ENCODE results near the gene FTSJ1. TPM values are rescaled to one million over a fixed set of nuclear protein-coding genes. Genes with fewer than 3 reads are reported as not detected.

FTSJ1 gene
- total and polyA plus RNA-seq, 2 donors (not counting 1 experiment from before 2014, with no cell fraction given) = 36.6 to 55.8 TPM

DNA sequence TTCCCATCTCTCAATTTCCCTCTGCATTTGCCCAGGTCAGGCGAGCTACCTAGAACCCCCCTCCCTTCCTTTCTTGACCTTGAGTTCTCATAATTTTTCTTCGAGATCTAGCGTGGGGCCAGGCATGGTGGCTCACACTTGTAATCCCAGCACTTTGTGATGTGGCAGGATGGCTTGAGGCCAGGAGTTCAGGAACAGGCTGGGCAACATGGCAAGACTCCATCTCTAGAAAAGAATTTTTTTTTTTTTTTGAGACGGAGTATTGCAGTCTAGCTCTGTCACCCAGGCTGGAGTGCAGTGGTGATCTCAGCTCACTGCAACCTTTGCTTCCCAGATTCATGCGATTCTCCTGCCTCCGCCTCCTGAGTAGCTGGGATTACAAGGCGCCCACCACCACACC, 28.3 kb downstream of the FTSJ1 start:
- no peak overlapping the region for H3K4me2 ChIP-seq (replicated peaks; ENCODE audit: low read depth, low read length, poor library complexity, severe bottlenecking)
- TF ChIP-seq EZH2 (IDR thresholded peaks at IDR 0.05; ENCODE audit: borderline replicate concordance, insufficient read depth, low read depth, low read length, poor library complexity, severe bottlenecking) = no peak
- TF ChIP-seq, protein P1, sequence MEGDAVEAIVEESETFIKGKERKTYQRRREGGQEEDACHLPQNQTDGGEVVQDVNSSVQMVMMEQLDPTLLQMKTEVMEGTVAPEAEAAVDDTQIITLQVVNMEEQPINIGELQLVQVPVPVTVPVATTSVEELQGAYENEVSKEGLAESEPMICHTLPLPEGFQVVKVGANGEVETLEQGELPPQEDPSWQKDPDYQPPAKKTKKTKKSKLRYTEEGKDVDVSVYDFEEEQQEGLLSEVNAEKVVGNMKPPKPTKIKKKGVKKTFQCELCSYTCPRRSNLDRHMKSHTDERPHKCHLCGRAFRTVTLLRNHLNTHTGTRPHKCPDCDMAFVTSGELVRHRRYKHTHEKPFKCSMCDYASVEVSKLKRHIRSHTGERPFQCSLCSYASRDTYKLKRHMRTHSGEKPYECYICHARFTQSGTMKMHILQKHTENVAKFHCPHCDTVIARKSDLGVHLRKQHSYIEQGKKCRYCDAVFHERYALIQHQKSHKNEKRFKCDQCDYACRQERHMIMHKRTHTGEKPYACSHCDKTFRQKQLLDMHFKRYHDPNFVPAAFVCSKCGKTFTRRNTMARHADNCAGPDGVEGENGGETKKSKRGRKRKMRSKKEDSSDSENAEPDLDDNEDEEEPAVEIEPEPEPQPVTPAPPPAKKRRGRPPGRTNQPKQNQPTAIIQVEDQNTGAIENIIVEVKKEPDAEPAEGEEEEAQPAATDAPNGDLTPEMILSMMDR (IDR thresholded peaks at IDR 0.05) = no peak
- no peaks in the 10 kb centered on the region for H3K79me2 ChIP-seq (ENCODE audit: control insufficient read depth, insufficient read depth, low read length)
- WGBS (ENCODE audit: insufficient coverage) = no CpG with 5 or more reads among the region's 7 CpGs
- no peaks in the 10 kb centered on the region for H3K36me3 ChIP-seq (replicated peaks in 1 of 2; ENCODE audit: control extremely low read depth in 1 of 2, control insufficient read depth in 1 of 2, extremely low read depth in 1 of 2, insufficient read depth in 2 of 2, low read length in 1 of 2)
- H3K9ac ChIP-seq (ENCODE audit: low read length) = no peak overlapping the region
- H2AFZ ChIP-seq (ENCODE audit: insufficient read depth, low read depth, low read length, poor library complexity, severe bottlenecking) = no peak overlapping the region
- ChIA-PET CTCF (no interaction called here), POLR2A (interaction anchor here (0.6 kb wide), 1 partner anchor 18 kb away, joined by 9 read pairs; no protein-coding TSS in a partner anchor)
- ATAC-seq (ENCODE audit: low read depth) (no peak), DNase-seq (no peak)
- no peak overlapping the region for H3K4me3 ChIP-seq (ENCODE audit: control extremely low read depth in 1 of 5, extremely low read depth in 1 of 5, insufficient read depth in 1 of 5, low read depth in 2 of 5, low read length in 4 of 5)
- H3K4me1 ChIP-seq (ENCODE audit: control insufficient read depth in 2 of 2, insufficient read depth in 2 of 2, low read length in 2 of 2) = peaks cover 3 to 8% of the 10 kb centered on the region in 2 donors
- H3K4me3 Mint-ChIP-seq = no peak overlapping the region
- no peaks in the 10 kb centered on the region for H4K20me1 ChIP-seq (ENCODE audit: control insufficient read depth, insufficient read depth, low read length, poor library complexity, severe bottlenecking)
- H3K4me1 Mint-ChIP-seq = peaks cover 4% of the 10 kb centered on the region
- no peaks in the 10 kb centered on the region for H3K27me3 Mint-ChIP-seq
- no peak overlapping the region for H3K27ac Mint-ChIP-seq
- no peaks in the 10 kb centered on the region for H3K27me3 ChIP-seq (replicated peaks in 1 of 4; ENCODE audit: control extremely low read depth in 1 of 4, control insufficient read depth in 3 of 4, insufficient read depth in 4 of 4, low read length in 3 of 4)
- H3K9me3 Mint-ChIP-seq (ENCODE audit: insufficient read depth) = no peaks in the 10 kb centered on the region
- H3K9me3 ChIP-seq (ENCODE audit: control extremely low read depth in 1 of 3, control insufficient read depth in 2 of 3, insufficient read depth in 1 of 3, low read length in 2 of 3) = no peaks in the 10 kb centered on the region
- intact Hi-C loops (cut with micrococcal nuclease) = no loop called here
- H3K27ac ChIP-seq (ENCODE audit: low read length in 2 of 2) = no peak overlapping the region

DNA sequence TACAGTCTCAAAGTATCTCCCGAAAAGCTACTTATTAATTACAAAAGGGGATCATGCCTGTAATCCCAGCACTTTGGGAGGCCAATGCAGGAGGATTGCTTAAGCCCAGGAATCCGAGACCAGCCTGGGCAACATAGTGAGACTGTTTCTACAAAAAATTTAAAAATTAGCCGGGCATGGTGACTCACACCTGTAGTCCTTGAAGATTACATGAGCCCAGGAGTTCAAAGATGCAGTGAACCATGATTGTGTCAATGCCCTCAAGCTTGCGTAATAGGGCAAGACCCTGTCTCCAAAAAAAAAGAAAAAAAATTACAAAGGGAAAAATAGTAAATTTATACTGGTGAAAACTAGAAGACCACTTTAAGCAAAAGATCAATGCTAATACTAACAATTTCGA, 29.5 kb downstream of the FTSJ1 start:
- no peak overlapping the region for H3K4me3 Mint-ChIP-seq
- H3K4me2 ChIP-seq (replicated peaks; ENCODE audit: low read depth, low read length, poor library complexity, severe bottlenecking) = no peak overlapping the region
- no peak overlapping the region for H3K9ac ChIP-seq (ENCODE audit: low read length)
- H3K4me3 ChIP-seq (ENCODE audit: control extremely low read depth in 1 of 5, extremely low read depth in 1 of 5, insufficient read depth in 1 of 5, low read depth in 2 of 5, low read length in 4 of 5) = no peak overlapping the region
- H3K79me2 ChIP-seq (ENCODE audit: control insufficient read depth, insufficient read depth, low read length) = no peaks in the 10 kb centered on the region
- ChIA-PET CTCF (interaction anchor here (0.6 kb wide), 1 partner anchor 46 kb away, joined by 3 read pairs; no protein-coding TSS in a partner anchor), POLR2A (interaction anchor here (0.6 kb wide), 1 partner anchor 24 kb away, joined by 4 read pairs; no protein-coding TSS in a partner anchor)
- no peaks in the 10 kb centered on the region for H4K20me1 ChIP-seq (ENCODE audit: control insufficient read depth, insufficient read depth, low read length, poor library complexity, severe bottlenecking)
- H3K27me3 ChIP-seq (replicated peaks in 1 of 4; ENCODE audit: control extremely low read depth in 1 of 4, control insufficient read depth in 3 of 4, insufficient read depth in 4 of 4, low read length in 3 of 4) = no peaks in the 10 kb centered on the region
- intact Hi-C loops (cut with micrococcal nuclease) = loop anchor here (5.0 kb wide), 1 partner anchor 38 kb away; no protein-coding TSS in a partner anchor
- ATAC-seq (ENCODE audit: low read depth) (no peak), DNase-seq (no peak)
- TF ChIP-seq, protein P1 (IDR thresholded peaks at IDR 0.05) = no peak
- TF ChIP-seq EZH2 (IDR thresholded peaks at IDR 0.05; ENCODE audit: borderline replicate concordance, insufficient read depth, low read depth, low read length, poor library complexity, severe bottlenecking) = no peak
- H3K9me3 ChIP-seq (ENCODE audit: control extremely low read depth in 1 of 3, control insufficient read depth in 2 of 3, insufficient read depth in 1 of 3, low read length in 2 of 3) = no peaks in the 10 kb centered on the region
- WGBS (ENCODE audit: insufficient coverage) = no CpG with 5 or more reads among the region's 5 CpGs
- H3K27me3 Mint-ChIP-seq = no peaks in the 10 kb centered on the region
- H2AFZ ChIP-seq (ENCODE audit: insufficient read depth, low read depth, low read length, poor library complexity, severe bottlenecking) = no peak overlapping the region
- no peak overlapping the region for H3K27ac Mint-ChIP-seq
- H3K27ac ChIP-seq (ENCODE audit: low read length in 2 of 2) = no peak overlapping the region
- peaks cover 3 to 13% of the 10 kb centered on the region in 2 donors for H3K4me1 ChIP-seq (ENCODE audit: control insufficient read depth in 2 of 2, insufficient read depth in 2 of 2, low read length in 2 of 2)
- no peaks in the 10 kb centered on the region for H3K36me3 ChIP-seq (replicated peaks in 1 of 2; ENCODE audit: control extremely low read depth in 1 of 2, control insufficient read depth in 1 of 2, extremely low read depth in 1 of 2, insufficient read depth in 2 of 2, low read length in 1 of 2)
- H3K4me1 Mint-ChIP-seq = peaks cover 12% of the 10 kb centered on the region
- no peaks in the 10 kb centered on the region for H3K9me3 Mint-ChIP-seq (ENCODE audit: insufficient read depth)

Data from B cell (primary cell).